Measurements from ENCODE around the gene EDEM3.
"Not testable (repeated sequence)": the region's sequence is repeated elsewhere in the genome, so short reads cannot be mapped to it uniquely, and the experiment has no call there.

EDEM3 gene

GRCh38 chr1:184743062-184743756 lies 11.4 kb downstream of the EDEM3 start:
- no peak for DNase-seq (ENCODE audit: low read depth in 2 of 2)

GRCh38 chr1:184740344-184740743 lies 14.3 kb downstream of the EDEM3 start:
- no peak for DNase-seq (ENCODE audit: low read depth in 2 of 2)

- DNase-seq (ENCODE audit: low read depth in 2 of 2) = no peak
Measured at GRCh38 chr1:184739796-184740195, 14.9 kb downstream of the EDEM3 start.

- DNase-seq (ENCODE audit: low read depth in 2 of 2) = no peak
Measured at GRCh38 chr1:184739070-184739469, 15.6 kb downstream of the EDEM3 start.

GRCh38 chr1:184734980-184735379 lies 19.7 kb downstream of the EDEM3 start:
- no peak for DNase-seq (ENCODE audit: low read depth in 2 of 2)

- no peak for DNase-seq (ENCODE audit: low read depth in 2 of 2)
Measured at GRCh38 chr1:184724843-184725242, 29.8 kb downstream of the EDEM3 start.

GRCh38 chr1:184716158-184716557 lies 38.5 kb downstream of the EDEM3 start:
- no peak for DNase-seq (ENCODE audit: low read depth in 2 of 2)

GRCh38 chr1:184709418-184709817 lies 45.2 kb downstream of the EDEM3 start:
- DNase-seq (ENCODE audit: low read depth in 2 of 2) = no peak

GRCh38 chr1:184708084-184708676 lies 46.5 kb downstream of the EDEM3 start:
- no peak for DNase-seq (ENCODE audit: low read depth in 2 of 2)

- DNase-seq (ENCODE audit: low read depth in 2 of 2) = no peak
Measured at GRCh38 chr1:184705271-184705670, 49.4 kb downstream of the EDEM3 start.

GRCh38 chr1:184701816-184702215 lies 52.8 kb downstream of the EDEM3 start:
- no peak for DNase-seq (ENCODE audit: low read depth in 2 of 2)

GRCh38 chr1:184698969-184699368 lies 55.7 kb downstream of the EDEM3 start:
- DNase-seq (ENCODE audit: low read depth in 2 of 2) = no peak

- DNase-seq (ENCODE audit: low read depth in 2 of 2) = no peak
Measured at GRCh38 chr1:184698016-184698415, 56.6 kb downstream of the EDEM3 start.

GRCh38 chr1:184696403-184696802 lies 58.3 kb downstream of the EDEM3 start:
- no peak for DNase-seq (ENCODE audit: low read depth in 2 of 2)

- DNase-seq (ENCODE audit: low read depth in 2 of 2) = no peak
Measured at GRCh38 chr1:184695023-184695422, 59.6 kb downstream of the EDEM3 start.

GRCh38 chr1:184693011-184693410 lies 61.6 kb downstream of the EDEM3 start:
- no peak for DNase-seq (ENCODE audit: low read depth in 2 of 2)

GRCh38 chr1:184691719-184692324 lies 62.8 kb downstream of the EDEM3 start:
- no peak for DNase-seq (ENCODE audit: low read depth in 2 of 2)

GRCh38 chr1:184686540-184686939 lies 68.1 kb downstream of the EDEM3 start:
- no peak for DNase-seq (ENCODE audit: low read depth in 2 of 2)

- no peak for DNase-seq (ENCODE audit: low read depth in 2 of 2)
Measured at GRCh38 chr1:184685116-184685515, 69.5 kb downstream of the EDEM3 start.

- no peak for DNase-seq (ENCODE audit: low read depth in 2 of 2)
Measured at GRCh38 chr1:184684285-184685074, 70.2 kb downstream of the EDEM3 start.

- no peak for DNase-seq (ENCODE audit: low read depth in 2 of 2)
Measured at GRCh38 chr1:184682956-184683355, 71.7 kb downstream of the EDEM3 start.

GRCh38 chr1:184680611-184681225 lies 73.9 kb downstream of the EDEM3 start:
- DNase-seq (ENCODE audit: low read depth in 2 of 2) = not testable (repeated sequence)
